ENCODE data around the gene FAAP100.

The FAAP100 gene

GRCh38 chr17:81570964-81571363 is 18.8 kb upstream of the FAAP100 start:
- no peak for DNase-seq (ENCODE audit: extremely low spot score)
- TF ChIP-seq CTCF (IDR thresholded peaks at IDR 0.05; ENCODE audit: control extremely low read depth, extremely low read depth, low read depth, missing control alignments), result no peak
- ChIA-PET POLR2A (no interaction called here), CTCF (interaction anchor here (1.1 to 1.3 kb wide), 2 partner anchors 9 to 30 kb away, joined by 4 to 8 read pairs; no protein-coding TSS in a partner anchor)

DNA sequence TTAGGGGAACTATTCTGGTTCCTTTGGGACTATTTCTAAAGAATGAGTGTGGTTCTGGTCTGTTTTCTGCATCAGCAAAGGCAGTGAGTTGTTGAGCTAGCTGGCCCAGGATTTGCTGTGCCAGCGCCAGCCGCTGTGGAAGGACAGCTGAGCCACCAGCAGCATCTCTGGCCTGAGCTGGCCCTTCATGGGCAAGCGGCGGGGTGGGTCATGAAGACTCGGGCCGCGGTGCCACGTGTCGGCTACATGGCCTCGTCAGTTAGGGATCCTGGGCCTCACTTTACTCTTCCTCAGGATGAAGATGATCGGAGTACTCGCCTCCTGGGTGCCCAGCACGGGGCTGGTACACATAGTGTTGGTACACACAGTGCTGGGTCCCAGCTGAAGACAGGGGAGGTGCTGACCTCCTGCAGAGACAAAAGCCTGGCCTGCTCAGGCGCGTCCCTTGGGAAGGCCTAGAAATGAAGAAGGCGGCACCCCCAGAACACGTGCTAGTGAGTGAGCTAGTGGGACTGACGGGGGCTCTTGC is 17.9 kb upstream of the FAAP100 start:
- CTCF ChIA-PET, result interaction anchor here (1.1 kb wide), 1 partner anchor 8 kb away, joined by 4 read pairs; no protein-coding TSS in a partner anchor
- no peak for TF ChIP-seq CTCF (IDR thresholded peaks at IDR 0.05; ENCODE audit: control extremely low read depth, extremely low read depth, low read depth, missing control alignments)
- POLR2A ChIA-PET, result no interaction called here
- no peak for DNase-seq (ENCODE audit: extremely low spot score)

DNA sequence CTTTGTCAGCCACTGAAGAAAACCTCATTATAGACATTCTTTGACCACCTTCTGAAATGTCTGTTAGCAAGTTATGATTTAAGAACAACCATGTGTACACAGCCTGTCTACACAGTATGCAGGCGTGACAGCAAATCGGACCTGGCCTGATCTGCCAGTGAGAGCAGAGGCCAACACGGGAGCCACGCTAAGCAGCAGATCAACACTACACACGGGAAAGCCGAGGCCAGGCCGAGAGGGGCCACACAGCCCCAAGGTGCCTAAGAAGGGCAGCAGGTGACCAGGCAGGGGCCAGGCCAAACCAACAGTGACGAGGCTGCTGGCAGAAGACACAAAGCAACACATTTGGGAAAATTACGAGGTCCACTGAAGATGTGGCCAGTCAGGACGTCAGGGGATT is 16.3 kb upstream of the FAAP100 start:
- ChIA-PET POLR2A (no interaction called here), CTCF (interaction anchor here (1.5 to 1.6 kb wide), 2 partner anchors 9 to 32 kb away, joined by 4 to 7 read pairs; no protein-coding TSS in a partner anchor)
- TF ChIP-seq CTCF (IDR thresholded peaks at IDR 0.05; ENCODE audit: control extremely low read depth, extremely low read depth, low read depth, missing control alignments), result no peak
- no peak for DNase-seq (ENCODE audit: extremely low spot score)

DNA sequence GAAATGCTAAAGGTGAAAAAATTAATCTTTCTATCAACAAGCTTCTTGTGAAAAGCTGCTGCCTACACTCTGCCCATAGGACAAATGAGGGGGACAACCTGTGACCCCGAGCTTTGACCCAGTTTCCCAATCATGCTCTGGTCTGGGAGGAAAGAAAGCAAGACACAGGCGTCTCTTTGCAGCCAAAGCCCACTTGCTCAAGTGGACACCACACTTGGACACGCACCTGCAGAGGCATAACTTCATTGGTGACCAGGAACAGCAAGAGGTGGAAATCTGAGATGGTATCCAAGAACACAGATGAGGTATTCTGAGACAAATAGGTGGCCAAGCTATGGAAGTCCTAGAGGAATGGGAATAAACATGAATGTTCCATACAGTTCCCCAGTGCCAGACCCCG is 15.0 kb upstream of the FAAP100 start:
- ChIA-PET CTCF (interaction anchor here (1.2 to 1.6 kb wide), 4 partner anchors 10 to 83 kb away, joined by 4 to 7 read pairs (median 4); no protein-coding TSS in a partner anchor), POLR2A (no interaction called here)
- DNase-seq (ENCODE audit: extremely low spot score), result no peak
- no peak for TF ChIP-seq CTCF (IDR thresholded peaks at IDR 0.05; ENCODE audit: control extremely low read depth, extremely low read depth, low read depth, missing control alignments)

- DNase-seq (ENCODE audit: extremely low spot score), result no peak
- CTCF ChIA-PET, result interaction anchor here (1.2 to 1.6 kb wide), 5 partner anchors 11 to 82 kb away, joined by 3 to 7 read pairs (median 4); no protein-coding TSS in a partner anchor
- no peak for TF ChIP-seq CTCF (IDR thresholded peaks at IDR 0.05; ENCODE audit: control extremely low read depth, extremely low read depth, low read depth, missing control alignments)
- POLR2A ChIA-PET, result no interaction called here
These were observed 14.4 kb upstream of the FAAP100 start for GRCh38 chr17:81566461-81567126.

GRCh38 chr17:81565231-81565630 is 13.1 kb upstream of the FAAP100 start:
- ChIA-PET POLR2A (no interaction called here), CTCF (interaction anchor here (0.9 to 1.6 kb wide), 3 partner anchors 31 to 37 kb away, joined by 3 to 4 read pairs (median 3); no protein-coding TSS in a partner anchor)
- TF ChIP-seq CTCF (IDR thresholded peaks at IDR 0.05; ENCODE audit: control extremely low read depth, extremely low read depth, low read depth, missing control alignments), result no peak
- no peak for DNase-seq (ENCODE audit: extremely low spot score)

Data from GM10248 (cell line).